ENCODE data around the gene EVPL. TPM values are rescaled to one million over a fixed set of nuclear protein-coding genes. Genes with fewer than 3 reads are reported as not detected.
A peak's percentile ranks its signal among the peaks of the same experiment; 100 is the strongest.

EVPL gene
- total and polyA plus RNA-seq, 2 of the 13 experiments (the other 11 are each of a cell fraction or from before 2014, with no cell fraction given) = 2.1 to 8.2 TPM

DNA sequence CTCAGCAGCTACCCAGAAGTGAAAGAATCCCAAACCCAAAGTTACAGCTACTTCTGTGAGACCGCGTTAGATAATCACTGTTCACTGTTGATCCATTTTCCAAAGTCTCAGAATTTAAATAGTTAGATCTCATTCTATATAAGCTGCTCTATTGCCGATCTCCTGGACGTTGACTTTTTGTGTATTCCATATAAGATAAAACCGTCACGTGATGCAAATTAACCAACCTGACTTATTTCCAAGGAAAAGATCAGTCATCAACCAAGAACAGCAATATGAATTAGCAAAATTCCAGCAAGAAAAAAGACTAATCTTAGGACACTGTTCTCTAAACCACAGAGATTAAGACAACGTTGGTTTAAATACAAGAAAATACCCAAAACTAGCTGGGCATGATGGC, 56.5 kb downstream of the EVPL start:
- Histone ChIP-seq H3K27ac (ENCODE audit: extremely low read length, insufficient read depth, low read length) (peak overlapping the region; percentile 2), H3K4me3 (replicated peaks in 1 of 3; ENCODE audit: insufficient read depth in 1 of 3, low read depth in 2 of 3, low read length in 3 of 3) (no peak overlapping the region), H2AFZ (ENCODE audit: low read length) (no peak overlapping the region), H3K9ac (ENCODE audit: insufficient read depth, low read depth, low read length) (no peak overlapping the region), H3K27me3 (ENCODE audit: control insufficient read depth in 1 of 2, insufficient read depth in 2 of 2, low read length in 2 of 2) (no peaks in the 10 kb centered on the region), H3K9me3 (ENCODE audit: low read length) (no peaks in the 10 kb centered on the region), H3K36me3 (replicated peaks in 1 of 2; ENCODE audit: control insufficient read depth in 1 of 2, insufficient read depth in 2 of 2, low read length in 2 of 2) (peaks cover 15 to 56% of the 10 kb centered on the region in 2 experiments), H3K79me2 (ENCODE audit: insufficient read depth, low read length) (peaks cover 74% of the 10 kb centered on the region), H3K4me2 (ENCODE audit: low read depth, low read length) (no peak overlapping the region), H4K20me1 (ENCODE audit: insufficient read depth, low read length) (peaks cover 32% of the 10 kb centered on the region), H3K4me1 (ENCODE audit: insufficient read depth, low read length) (peaks cover 62% of the 10 kb centered on the region)
- FAIRE-seq (no peak), DNase-seq (ENCODE audit: low spot score) (no peak), ATAC-seq (no peak)
- TF ChIP-seq, protein P1, sequence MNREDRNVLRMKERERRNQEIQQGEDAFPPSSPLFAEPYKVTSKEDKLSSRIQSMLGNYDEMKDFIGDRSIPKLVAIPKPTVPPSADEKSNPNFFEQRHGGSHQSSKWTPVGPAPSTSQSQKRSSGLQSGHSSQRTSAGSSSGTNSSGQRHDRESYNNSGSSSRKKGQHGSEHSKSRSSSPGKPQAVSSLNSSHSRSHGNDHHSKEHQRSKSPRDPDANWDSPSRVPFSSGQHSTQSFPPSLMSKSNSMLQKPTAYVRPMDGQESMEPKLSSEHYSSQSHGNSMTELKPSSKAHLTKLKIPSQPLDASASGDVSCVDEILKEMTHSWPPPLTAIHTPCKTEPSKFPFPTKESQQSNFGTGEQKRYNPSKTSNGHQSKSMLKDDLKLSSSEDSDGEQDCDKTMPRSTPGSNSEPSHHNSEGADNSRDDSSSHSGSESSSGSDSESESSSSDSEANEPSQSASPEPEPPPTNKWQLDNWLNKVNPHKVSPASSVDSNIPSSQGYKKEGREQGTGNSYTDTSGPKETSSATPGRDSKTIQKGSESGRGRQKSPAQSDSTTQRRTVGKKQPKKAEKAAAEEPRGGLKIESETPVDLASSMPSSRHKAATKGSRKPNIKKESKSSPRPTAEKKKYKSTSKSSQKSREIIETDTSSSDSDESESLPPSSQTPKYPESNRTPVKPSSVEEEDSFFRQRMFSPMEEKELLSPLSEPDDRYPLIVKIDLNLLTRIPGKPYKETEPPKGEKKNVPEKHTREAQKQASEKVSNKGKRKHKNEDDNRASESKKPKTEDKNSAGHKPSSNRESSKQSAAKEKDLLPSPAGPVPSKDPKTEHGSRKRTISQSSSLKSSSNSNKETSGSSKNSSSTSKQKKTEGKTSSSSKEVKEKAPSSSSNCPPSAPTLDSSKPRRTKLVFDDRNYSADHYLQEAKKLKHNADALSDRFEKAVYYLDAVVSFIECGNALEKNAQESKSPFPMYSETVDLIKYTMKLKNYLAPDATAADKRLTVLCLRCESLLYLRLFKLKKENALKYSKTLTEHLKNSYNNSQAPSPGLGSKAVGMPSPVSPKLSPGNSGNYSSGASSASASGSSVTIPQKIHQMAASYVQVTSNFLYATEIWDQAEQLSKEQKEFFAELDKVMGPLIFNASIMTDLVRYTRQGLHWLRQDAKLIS (CRISPR knock-in tag; IDR thresholded peaks at IDR 0.05) = no peak
- TF ChIP-seq SIX4 (CRISPR knock-in tag; IDR thresholded peaks at IDR 0.05) (no peak), ZNF3 (CRISPR knock-in tag; IDR thresholded peaks at IDR 0.05) (no peak), SYNCRIP (IDR thresholded peaks at IDR 0.05; ENCODE audit: insufficient read depth, low read depth, low read length) (no peak), RBAK (CRISPR knock-in tag; IDR thresholded peaks at IDR 0.05) (no peak), NR3C1 (CRISPR knock-in tag; IDR thresholded peaks at IDR 0.05) (no peak), TCF7L2 (IDR thresholded peaks at IDR 0.05; ENCODE audit: low read depth, low read length) (no peak), ZNF607 (CRISPR knock-in tag; IDR thresholded peaks at IDR 0.05; ENCODE audit: borderline replicate concordance) (no peak), NFRKB (IDR thresholded peaks at IDR 0.05) (no peak), ZNF430 (CRISPR knock-in tag; IDR thresholded peaks at IDR 0.05) (no peak), HOXA7 (CRISPR knock-in tag; IDR thresholded peaks at IDR 0.05) (no peak), TGIF2 (CRISPR knock-in tag; IDR thresholded peaks at IDR 0.05) (no peak)
- TF ChIP-seq, protein P2, sequence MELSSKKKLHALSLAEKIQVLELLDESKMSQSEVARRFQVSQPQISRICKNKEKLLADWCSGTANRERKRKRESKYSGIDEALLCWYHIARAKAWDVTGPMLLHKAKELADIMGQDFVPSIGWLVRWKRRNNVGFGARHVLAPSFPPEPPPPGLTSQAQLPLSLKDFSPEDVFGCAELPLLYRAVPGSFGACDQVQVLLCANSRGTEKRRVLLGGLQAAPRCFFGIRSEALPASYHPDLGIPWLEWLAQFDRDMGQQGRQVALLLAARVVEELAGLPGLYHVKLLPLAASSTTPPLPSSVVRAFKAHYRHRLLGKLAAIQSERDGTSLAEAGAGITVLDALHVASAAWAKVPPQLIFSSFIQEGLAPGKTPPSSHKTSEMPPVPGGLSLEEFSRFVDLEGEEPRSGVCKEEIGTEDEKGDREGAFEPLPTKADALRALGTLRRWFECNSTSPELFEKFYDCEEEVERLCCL (CRISPR knock-in tag; IDR thresholded peaks at IDR 0.05; ENCODE audit: borderline replicate concordance) = no peak
- intact Hi-C loops (cut with micrococcal nuclease; ENCODE audit: unreplicated experiment) (no loop called here), in situ Hi-C loops (cut with HindIII; ENCODE audit: extremely low pct_ligation_motif_present, low pct_unique_long_range_greater_than_20kb) (no loop called here)
- ChIA-PET POLR2A (interaction anchor here (1.1 to 1.4 kb wide), 3 partner anchors 11 to 191 kb away, joined by 3 to 5 read pairs (median 4); partner anchors contain the start of gene CDK3), CTCF (ENCODE audit: low intra/inter-chr PET ratio, low total read pairs) (no interaction called here)
- no TSS peak for BruUV-seq (replicated peaks)
- WGBS (ENCODE audit: low lambda C conversion rate) = 94% methylated on average over 7 of the region's 7 CpGs

Measured in HepG2 (cell line).